Measurements from ENCODE around the gene METTL15. TPM values are rescaled to one million over a fixed set of nuclear protein-coding genes. Genes with fewer than 3 reads are reported as not detected.

Gene METTL15
- total and polyA plus RNA-seq, 2 of the 8 experiments (the other 6 are each of a cell fraction or from before 2014, with no cell fraction given), result 5.4 to 10.5 TPM

GRCh38 chr11:28289444-28289843 lies 181.3 kb downstream of the METTL15 start:
- TF ChIP-seq POU5F1 (IDR thresholded peaks at IDR 0.05; ENCODE audit: low read depth, low read length), result no peak
- TF ChIP-seq ATF2 (IDR thresholded peaks at IDR 0.05; ENCODE audit: low read length), result no peak
- TF ChIP-seq TEAD4 (IDR thresholded peaks at IDR 0.05; ENCODE audit: low read depth, low read length), result no peak
- no peak for TF ChIP-seq SIN3A (conservative IDR thresholded peaks at IDR 0.05 in 1 of 2, IDR thresholded peaks at IDR 0.05 in 1 of 2; ENCODE audit: low read depth in 1 of 2, low read length in 2 of 2)
- TF ChIP-seq GABPA (IDR thresholded peaks at IDR 0.05; ENCODE audit: borderline replicate concordance, insufficient read depth, low read length), result no peak
- no peak for TF ChIP-seq CBX5 (IDR thresholded peaks at IDR 0.05; ENCODE audit: low read depth, low read length)
- TF ChIP-seq NRF1 (IDR thresholded peaks at IDR 0.05; ENCODE audit: low read depth, low read length), result no peak
- CTCF ChIA-PET (ENCODE audit: partially characterized antibody), result interaction anchor here (1.3 kb wide), 1 partner anchor 590 kb away, joined by 4 read pairs; no protein-coding TSS in a partner anchor
- FAIRE-seq (no peak), DNase-seq (ENCODE audit: low read depth in 1 of 2, low spot score in 2 of 2) (no peak)
- Histone ChIP-seq H3K56ac (replicated peaks; ENCODE audit: insufficient read length, low read depth, low read length) (no peak overlapping the region), H3K27me3 (replicated peaks in 1 of 4; ENCODE audit: control insufficient read depth in 3 of 4, extremely low read depth in 1 of 4, insufficient read depth in 3 of 4, low read length in 3 of 4) (no peaks in the 10 kb centered on the region), H3K4me2 (ENCODE audit: insufficient read depth in 1 of 2, low read depth in 2 of 2, low read length in 2 of 2) (no peak overlapping the region), H4K5ac (ENCODE audit: insufficient read length, low read depth, low read length) (no peak overlapping the region), H4K20me1 (replicated peaks in 1 of 2; ENCODE audit: control insufficient read depth in 1 of 2, insufficient read depth in 2 of 2, low read length in 2 of 2) (no peaks in the 10 kb centered on the region), H3K4me1 (replicated peaks in 1 of 4; ENCODE audit: control insufficient read depth in 3 of 4, insufficient read depth in 4 of 4, low read length in 3 of 4) (no peaks in the 10 kb centered on the region), H3K27ac (ENCODE audit: low read depth, low read length) (no peak overlapping the region), H3K4me3 (ENCODE audit: extremely low read depth in 1 of 4, insufficient read depth in 2 of 4, low read depth in 3 of 4, low read length in 4 of 4) (no peak overlapping the region), H3K36me3 (ENCODE audit: control insufficient read depth in 2 of 4, insufficient read depth in 4 of 4, low read length in 3 of 4) (no peaks in the 10 kb centered on the region), H3K9me3 (ENCODE audit: insufficient read depth in 2 of 2, low read depth in 1 of 2, low read length in 1 of 2) (no peaks in the 10 kb centered on the region), H3K9ac (replicated peaks in 1 of 4; ENCODE audit: extremely low read depth in 1 of 4, low read depth in 3 of 4, low read length in 3 of 4) (no peak overlapping the region), H4K8ac (ENCODE audit: extremely low read depth, insufficient read depth, low read length) (no peak overlapping the region), H3K14ac (ENCODE audit: insufficient read length) (no peak overlapping the region), H2AK5ac (ENCODE audit: low read depth, low read length) (no peak overlapping the region), H2BK120ac (replicated peaks; ENCODE audit: low read depth, low read length) (no peak overlapping the region), H3K23me2 (ENCODE audit: low read depth, low read length) (no peaks in the 10 kb centered on the region), H3K79me2 (ENCODE audit: control insufficient read depth in 1 of 2, insufficient read depth in 2 of 2, low read length in 2 of 2) (no peaks in the 10 kb centered on the region), H3K4ac (replicated peaks; ENCODE audit: insufficient read length, low read depth, low read length) (no peak overlapping the region), H2AFZ (ENCODE audit: low read length) (no peak overlapping the region), H3K18ac (ENCODE audit: extremely low read depth, low read length) (no peak overlapping the region), H4K91ac (replicated peaks; ENCODE audit: insufficient read length, low read length) (no peak overlapping the region), H3K23ac (ENCODE audit: insufficient read length) (no peak overlapping the region), H2BK12ac (ENCODE audit: low read depth, low read length) (no peak overlapping the region), H2BK5ac (ENCODE audit: low read depth, low read length) (no peak overlapping the region), H2BK20ac (ENCODE audit: low read length) (no peak overlapping the region), H2BK15ac (ENCODE audit: low read length) (no peak overlapping the region), H3K79me1 (ENCODE audit: low read depth, low read length) (no peaks in the 10 kb centered on the region)
- WGBS, 2 experiments (ENCODE audit: extremely low coverage in 1 of 2, insufficient coverage in 1 of 2, insufficient read length in 1 of 2, insufficient replicate concordance in 2 of 2, low coverage in 1 of 2, low lambda C conversion rate in 2 of 2, missing lambda C conversion rate in 1 of 2), result 93% methylated on average over 1 of the region's 1 CpG; no CpG with 5 or more reads in 1 of the 2 experiments
- POLR2A ChIA-PET (ENCODE audit: partially characterized antibody), result no interaction called here
